Measurements from ENCODE around the gene CHPT1. TPM values are rescaled to one million over a fixed set of nuclear protein-coding genes. Genes with fewer than 3 reads are reported as not detected.

The CHPT1 gene
- total and polyA plus RNA-seq, 2 of the 13 experiments (the other 11 are each of a cell fraction or from before 2014, with no cell fraction given): 117 to 178 TPM

DNA sequence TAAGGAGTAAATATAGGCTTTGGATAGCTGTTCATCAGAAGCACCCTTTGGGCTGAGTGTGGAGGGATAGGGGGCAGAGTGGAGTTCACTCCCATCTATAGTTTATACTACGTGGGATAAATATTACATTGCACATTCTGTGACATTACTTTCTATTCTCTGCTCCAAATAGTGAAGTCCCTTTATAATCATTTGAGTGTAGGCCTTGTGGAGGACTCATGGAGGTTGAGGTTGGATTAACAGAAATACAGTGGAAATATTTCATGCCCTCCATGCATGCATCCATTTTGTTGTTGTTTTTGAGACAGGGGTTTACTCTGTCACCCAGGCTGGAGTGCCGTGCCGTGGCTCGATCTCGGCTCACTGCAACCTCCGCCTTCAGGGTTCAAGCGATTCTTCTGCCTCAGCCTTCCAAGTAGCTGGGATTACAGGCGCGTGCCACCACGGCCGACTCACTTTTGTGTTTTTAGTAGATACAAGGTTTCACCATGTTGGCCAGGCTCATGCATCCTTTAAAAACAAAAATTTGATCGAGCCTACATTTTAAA is 1.4 kb downstream of the CHPT1 start:
- ATAC-seq: peak; percentile 15; the same call in 2 of the 3 replicates
- 1% methylated on average over 9 of the region's 12 CpGs for WGBS (ENCODE audit: low lambda C conversion rate)
- CTCF ChIA-PET (ENCODE audit: low intra/inter-chr PET ratio, low total read pairs): interaction anchor here (0.9 kb wide), 1 partner anchor 28 kb away, joined by 3 read pairs; no protein-coding TSS in a partner anchor
- H3K9ac ChIP-seq (ENCODE audit: insufficient read depth, low read depth, low read length): peak overlapping the region; percentile 95
- no peak for FAIRE-seq
- H3K4me1 ChIP-seq (ENCODE audit: insufficient read depth, low read length): peaks cover 68% of the 10 kb centered on the region
- intact Hi-C loops (cut with micrococcal nuclease; ENCODE audit: unreplicated experiment): loop anchor here (2.0 to 5.0 kb wide), 2 partner anchors 14 to 82 kb away; no protein-coding TSS in a partner anchor
- peaks cover 26% of the 10 kb centered on the region for H4K20me1 ChIP-seq (ENCODE audit: insufficient read depth, low read length)
- H2AFZ ChIP-seq (ENCODE audit: low read length): no peak overlapping the region
- in situ Hi-C loops (cut with HindIII; ENCODE audit: extremely low pct_ligation_motif_present, low pct_unique_long_range_greater_than_20kb): loop anchor here (10.0 kb wide), 1 partner anchor 94 kb away; no protein-coding TSS in a partner anchor
- no peaks in the 10 kb centered on the region for H3K9me3 ChIP-seq (ENCODE audit: low read length)
- H3K4me3 ChIP-seq (replicated peaks in 1 of 3; ENCODE audit: insufficient read depth in 1 of 3, low read depth in 2 of 3, low read length in 3 of 3): peak overlapping the region; percentile 97 to 100 (median 99)
- H3K4me2 ChIP-seq (ENCODE audit: low read depth, low read length): peak overlapping the region; percentile 79
- H3K79me2 ChIP-seq (ENCODE audit: insufficient read depth, low read length): peaks cover 68% of the 10 kb centered on the region
- peaks cover 2 to 10% of the 10 kb centered on the region in 2 experiments; a peak in 2 of 5 replicates for H3K36me3 ChIP-seq (replicated peaks in 1 of 2; ENCODE audit: control insufficient read depth in 1 of 2, insufficient read depth in 2 of 2, low read length in 2 of 2)
- TSS peak; percentile 36 for BruUV-seq (replicated peaks)
- H3K27ac ChIP-seq (ENCODE audit: extremely low read length, insufficient read depth, low read length): peak overlapping the region; percentile 98
- no peaks in the 10 kb centered on the region; a peak in 2 of 5 replicates for H3K27me3 ChIP-seq (ENCODE audit: control insufficient read depth in 1 of 2, insufficient read depth in 2 of 2, low read length in 2 of 2)
- no peak for DNase-seq (ENCODE audit: low spot score)
- POLR2A ChIA-PET: interaction anchor here (0.6 to 2.8 kb wide), 15 partner anchors 8 to 292 kb away, joined by 3 to 20 read pairs (median 4); partner anchors contain the start of gene ARL1
- TF ChIP-seq ZNF143 (CRISPR knock-in tag; IDR thresholded peaks at IDR 0.05) (no peak), ZNF672 (CRISPR knock-in tag; IDR thresholded peaks at IDR 0.05) (no peak), KDM3A (CRISPR knock-in tag; IDR thresholded peaks at IDR 0.05; ENCODE audit: low read depth) (no peak), ZNF557 (CRISPR knock-in tag; IDR thresholded peaks at IDR 0.05) (0 out of 2 replicates have a peak, but pooled peaks have one; percentile 1), HNF4A (CRISPR knock-in tag; IDR thresholded peaks at IDR 0.05) (0 out of 2 replicates have a peak, but pooled peaks have one; percentile 3), PITX1 (CRISPR knock-in tag; IDR thresholded peaks at IDR 0.05) (no peak), REPIN1 (CRISPR knock-in tag; IDR thresholded peaks at IDR 0.05; ENCODE audit: borderline replicate concordance, low read depth) (no peak), ZNF329 (CRISPR knock-in tag; IDR thresholded peaks at IDR 0.05; ENCODE audit: low read depth) (no peak), STAG1 (CRISPR knock-in tag; IDR thresholded peaks at IDR 0.05) (peak; percentile 26; the same call in 1 of the 2 replicates), ZNF674 (CRISPR knock-in tag; IDR thresholded peaks at IDR 0.05; ENCODE audit: low read depth) (no peak), GTF2F1 (IDR thresholded peaks at IDR 0.05; ENCODE audit: low read length) (no peak), TARDBP (CRISPR knock-in tag; IDR thresholded peaks at IDR 0.05) (0 out of 2 replicates have a peak, but pooled peaks have one; percentile 23), FOSL2 (CRISPR knock-in tag; IDR thresholded peaks at IDR 0.05) (no peak), ZNF24 (IDR thresholded peaks at IDR 0.05) (no peak)
- TF ChIP-seq, protein P1, sequence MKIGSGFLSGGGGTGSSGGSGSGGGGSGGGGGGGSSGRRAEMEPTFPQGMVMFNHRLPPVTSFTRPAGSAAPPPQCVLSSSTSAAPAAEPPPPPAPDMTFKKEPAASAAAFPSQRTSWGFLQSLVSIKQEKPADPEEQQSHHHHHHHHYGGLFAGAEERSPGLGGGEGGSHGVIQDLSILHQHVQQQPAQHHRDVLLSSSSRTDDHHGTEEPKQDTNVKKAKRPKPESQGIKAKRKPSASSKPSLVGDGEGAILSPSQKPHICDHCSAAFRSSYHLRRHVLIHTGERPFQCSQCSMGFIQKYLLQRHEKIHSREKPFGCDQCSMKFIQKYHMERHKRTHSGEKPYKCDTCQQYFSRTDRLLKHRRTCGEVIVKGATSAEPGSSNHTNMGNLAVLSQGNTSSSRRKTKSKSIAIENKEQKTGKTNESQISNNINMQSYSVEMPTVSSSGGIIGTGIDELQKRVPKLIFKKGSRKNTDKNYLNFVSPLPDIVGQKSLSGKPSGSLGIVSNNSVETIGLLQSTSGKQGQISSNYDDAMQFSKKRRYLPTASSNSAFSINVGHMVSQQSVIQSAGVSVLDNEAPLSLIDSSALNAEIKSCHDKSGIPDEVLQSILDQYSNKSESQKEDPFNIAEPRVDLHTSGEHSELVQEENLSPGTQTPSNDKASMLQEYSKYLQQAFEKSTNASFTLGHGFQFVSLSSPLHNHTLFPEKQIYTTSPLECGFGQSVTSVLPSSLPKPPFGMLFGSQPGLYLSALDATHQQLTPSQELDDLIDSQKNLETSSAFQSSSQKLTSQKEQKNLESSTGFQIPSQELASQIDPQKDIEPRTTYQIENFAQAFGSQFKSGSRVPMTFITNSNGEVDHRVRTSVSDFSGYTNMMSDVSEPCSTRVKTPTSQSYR (CRISPR knock-in tag; IDR thresholded peaks at IDR 0.05; ENCODE audit: borderline replicate concordance): no peak
- TF ChIP-seq, protein P2, sequence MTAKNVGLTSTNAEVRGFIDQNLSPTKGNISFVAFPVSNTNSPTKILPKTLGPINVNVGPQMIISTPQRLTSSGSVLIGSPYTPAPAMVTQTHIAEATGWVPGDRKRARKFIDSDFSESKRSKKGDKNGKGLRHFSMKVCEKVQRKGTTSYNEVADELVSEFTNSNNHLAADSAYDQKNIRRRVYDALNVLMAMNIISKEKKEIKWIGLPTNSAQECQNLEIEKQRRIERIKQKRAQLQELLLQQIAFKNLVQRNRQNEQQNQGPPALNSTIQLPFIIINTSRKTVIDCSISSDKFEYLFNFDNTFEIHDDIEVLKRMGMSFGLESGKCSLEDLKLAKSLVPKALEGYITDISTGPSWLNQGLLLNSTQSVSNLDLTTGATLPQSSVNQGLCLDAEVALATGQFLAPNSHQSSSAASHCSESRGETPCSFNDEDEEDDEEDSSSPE (CRISPR knock-in tag; IDR thresholded peaks at IDR 0.05): no peak
- TF ChIP-seq, protein P3, sequence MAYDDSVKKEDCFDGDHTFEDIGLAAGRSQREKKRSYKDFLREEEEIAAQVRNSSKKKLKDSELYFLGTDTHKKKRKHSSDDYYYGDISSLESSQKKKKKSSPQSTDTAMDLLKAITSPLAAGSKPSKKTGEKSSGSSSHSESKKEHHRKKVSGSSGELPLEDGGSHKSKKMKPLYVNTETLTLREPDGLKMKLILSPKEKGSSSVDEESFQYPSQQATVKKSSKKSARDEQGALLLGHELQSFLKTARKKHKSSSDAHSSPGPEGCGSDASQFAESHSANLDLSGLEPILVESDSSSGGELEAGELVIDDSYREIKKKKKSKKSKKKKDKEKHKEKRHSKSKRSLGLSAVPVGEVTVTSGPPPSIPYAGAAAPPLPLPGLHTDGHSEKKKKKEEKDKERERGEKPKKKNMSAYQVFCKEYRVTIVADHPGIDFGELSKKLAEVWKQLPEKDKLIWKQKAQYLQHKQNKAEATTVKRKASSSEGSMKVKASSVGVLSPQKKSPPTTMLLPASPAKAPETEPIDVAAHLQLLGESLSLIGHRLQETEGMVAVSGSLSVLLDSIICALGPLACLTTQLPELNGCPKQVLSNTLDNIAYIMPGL (CRISPR knock-in tag; IDR thresholded peaks at IDR 0.05; ENCODE audit: borderline replicate concordance in 1 of 2, low read depth in 1 of 2): peak in 1 of 2 experiments; percentile 27; a peak in 3 of 4 replicates
- TF ChIP-seq, protein P4, sequence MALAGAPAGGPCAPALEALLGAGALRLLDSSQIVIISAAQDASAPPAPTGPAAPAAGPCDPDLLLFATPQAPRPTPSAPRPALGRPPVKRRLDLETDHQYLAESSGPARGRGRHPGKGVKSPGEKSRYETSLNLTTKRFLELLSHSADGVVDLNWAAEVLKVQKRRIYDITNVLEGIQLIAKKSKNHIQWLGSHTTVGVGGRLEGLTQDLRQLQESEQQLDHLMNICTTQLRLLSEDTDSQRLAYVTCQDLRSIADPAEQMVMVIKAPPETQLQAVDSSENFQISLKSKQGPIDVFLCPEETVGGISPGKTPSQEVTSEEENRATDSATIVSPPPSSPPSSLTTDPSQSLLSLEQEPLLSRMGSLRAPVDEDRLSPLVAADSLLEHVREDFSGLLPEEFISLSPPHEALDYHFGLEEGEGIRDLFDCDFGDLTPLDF (CRISPR knock-in tag; IDR thresholded peaks at IDR 0.05): no peak
